ENCODE data around the gene ENOX1. TPM values are rescaled to one million over a fixed set of nuclear protein-coding genes. Genes with fewer than 3 reads are reported as not detected.

The ENOX1 gene
- total and polyA plus RNA-seq, 8 donors, result 0.23 to 2.0 (median 0.94) TPM

GRCh38 chr13:43569658-43570057 is 217.1 kb downstream of the ENOX1 start:
- no peaks in the 10 kb centered on the region for H3K9me3 ChIP-seq
- no peak overlapping the region for H3K4me3 ChIP-seq
- H3K27me3 ChIP-seq, result no peaks in the 10 kb centered on the region
- H3K36me3 ChIP-seq, result no peaks in the 10 kb centered on the region
- ATAC-seq (peak in 2 of 4 donors; percentile 16 to 54), DNase-seq (no peak), FAIRE-seq (no peak)
- no peaks in the 10 kb centered on the region for H3K4me1 ChIP-seq
- no peak for TF ChIP-seq CTCF (IDR thresholded peaks at IDR 0.05)
- 36 to 37% methylated on average over 2 of the region's 2 CpGs for WGBS, 2 donors
- H3K27ac ChIP-seq, result no peak overlapping the region
- intact Hi-C loops (cut with DNase I), result no loop called here

- no peaks in the 10 kb centered on the region for H3K9me3 ChIP-seq
- no peak overlapping the region for H3K4me3 ChIP-seq
- TF ChIP-seq CTCF (IDR thresholded peaks at IDR 0.05), result no peak
- no peaks in the 10 kb centered on the region for H3K4me1 ChIP-seq
- H3K27ac ChIP-seq, result no peak overlapping the region
- 70 to 74% methylated on average over 1 of the region's 1 CpG for WGBS, 2 donors
- ATAC-seq, result no peak
- DNase-seq, result no peak
- H3K27me3 ChIP-seq, result no peaks in the 10 kb centered on the region
- intact Hi-C loops (cut with DNase I), result no loop called here
- FAIRE-seq, result no peak
- no peaks in the 10 kb centered on the region for H3K36me3 ChIP-seq
Observed at GRCh38 chr13:43567608-43568007, 219.2 kb downstream of the ENOX1 start.

GRCh38 chr13:43564952-43565351 is 221.8 kb downstream of the ENOX1 start:
- DNase-seq (no peak), FAIRE-seq (no peak), ATAC-seq (no peak)
- intact Hi-C loops (cut with DNase I), result no loop called here
- H3K36me3 ChIP-seq, result no peaks in the 10 kb centered on the region
- H3K4me3 ChIP-seq, result no peak overlapping the region
- TF ChIP-seq CTCF (IDR thresholded peaks at IDR 0.05), result no peak
- WGBS, 2 donors, result 66 to 79% methylated on average over 1 of the region's 1 CpG
- H3K27me3 ChIP-seq, result no peaks in the 10 kb centered on the region
- H3K9me3 ChIP-seq, result no peaks in the 10 kb centered on the region
- H3K27ac ChIP-seq, result no peak overlapping the region
- H3K4me1 ChIP-seq, result no peaks in the 10 kb centered on the region

- TF ChIP-seq CTCF (IDR thresholded peaks at IDR 0.05), result no peak
- WGBS, 2 donors, result 69 to 76% methylated on average over 4 of the region's 4 CpGs
- H3K27ac ChIP-seq, result no peak overlapping the region
- no peaks in the 10 kb centered on the region for H3K4me1 ChIP-seq
- DNase-seq, result no peak
- no peak overlapping the region for H3K4me3 ChIP-seq
- no peak for FAIRE-seq
- intact Hi-C loops (cut with DNase I), result no loop called here
- ATAC-seq, result no peak
- H3K36me3 ChIP-seq, result no peaks in the 10 kb centered on the region
- H3K9me3 ChIP-seq, result no peaks in the 10 kb centered on the region
- H3K27me3 ChIP-seq, result no peaks in the 10 kb centered on the region
Observed at GRCh38 chr13:43561081-43561480, 225.7 kb downstream of the ENOX1 start.

- no peak for TF ChIP-seq CTCF (IDR thresholded peaks at IDR 0.05)
- no peak overlapping the region for H3K27ac ChIP-seq
- ATAC-seq (no peak), DNase-seq (no peak), FAIRE-seq (no peak)
- H3K9me3 ChIP-seq, result no peaks in the 10 kb centered on the region
- intact Hi-C loops (cut with DNase I), result no loop called here
- H3K4me3 ChIP-seq, result no peak overlapping the region
- H3K4me1 ChIP-seq, result no peaks in the 10 kb centered on the region
- H3K36me3 ChIP-seq, result no peaks in the 10 kb centered on the region
- 77 to 81% methylated on average over 1 of the region's 1 CpG for WGBS, 2 donors
- H3K27me3 ChIP-seq, result no peaks in the 10 kb centered on the region
Observed at GRCh38 chr13:43558939-43559338, 227.8 kb downstream of the ENOX1 start.
